HEK293 (cell line): ENCODE measurements around the gene SYT6.
A peak's percentile ranks its signal among the peaks of the same experiment; 100 is the strongest.
"Not testable (repeated sequence)": the region's sequence is repeated elsewhere in the genome, so short reads cannot be mapped to it uniquely, and the experiment has no call there.

Experiments used
- CTCF ChIA-PET: fragments of 350-600 bp; formaldehyde crosslinking; extraction: SDS; loops from one replicate; lab custom pipeline; 2021; ENCODE audit warnings: antibody characterized with exemption; lab: Yijun Ruan, JAX
- POLR2A ChIA-PET: fragments of 300-600 bp; formaldehyde crosslinking; extraction: SDS; loops from one replicate; lab custom pipeline; 2020; ENCODE audit warnings: antibody characterized with exemption, inconsistent platforms; lab: Yijun Ruan, JAX
- H3K27ac ChIP-seq: fragments of 200-500 bp; sonication (Bioruptor generic); 2 replicates; pipeline ENCODE4 v1.5.1; 2014; ENCODE audit warnings: low read depth, low read length, control low read depth, inconsistent platforms; ENCODE audit errors: extremely low read depth
- H3K36me3 ChIP-seq, 2 experiments: fragments of 200-500 bp in 1 of 2; sonication (Bioruptor generic) in 1 of 2; 1 replicate in 1 of 2; 2 replicates in 1 of 2; pipeline ENCODE4 v1.5.1; 2014 to 2017; ENCODE audit warnings: inconsistent platforms in 2 of 2, low read length in 2 of 2; ENCODE audit not compliant: control insufficient read depth in 2 of 2, insufficient read depth in 1 of 2
- H3K4me1 ChIP-seq: fragments of 200-500 bp; sonication (Bioruptor generic); 2 replicates; pipeline ENCODE4 v1.5.1; 2014; ENCODE audit warnings: mild to moderate bottlenecking, low read length, inconsistent platforms; ENCODE audit not compliant: control insufficient read depth, insufficient read depth
- H3K4me3 ChIP-seq: 2 replicates; pipeline ENCODE4 v1.5.1; 2011; ENCODE audit warnings: low read depth, mild to moderate bottlenecking, control low read depth, low read length, moderate library complexity
- H3K9me3 ChIP-seq: fragments of 200-500 bp; sonication (Bioruptor generic); 2 replicates; pipeline ENCODE4 v1.5.1; 2014; ENCODE audit warnings: low read depth, low read length, inconsistent platforms; ENCODE audit not compliant: control insufficient read depth, insufficient read depth
- BCL11B ChIP-seq: fragments of 450-650 bp; formaldehyde crosslinking; IDR thresholded peaks from 2 replicates; pipeline ENCODE4 v1.5.1; 2016; ENCODE audit warnings: low read depth, missing biosample characterization, missing genetic modification characterization
- KLF1 ChIP-seq: fragments of 450-650 bp; formaldehyde crosslinking; IDR thresholded peaks from 2 replicates; pipeline ENCODE4 v1.5.1; 2016; ENCODE audit warnings: missing biosample characterization, missing genetic modification characterization
- OSR2 ChIP-seq: fragments of 450-650 bp; formaldehyde crosslinking; IDR thresholded peaks from 2 replicates; pipeline ENCODE4 v1.5.1; 2016; ENCODE audit warnings: missing biosample characterization, missing genetic modification characterization
- RBAK ChIP-seq: fragments of 450-650 bp; formaldehyde crosslinking; IDR thresholded peaks from 2 replicates; pipeline ENCODE4 v1.5.1; 2016; ENCODE audit warnings: missing biosample characterization, missing genetic modification characterization
- SCRT2 ChIP-seq: fragments of 450-650 bp; formaldehyde crosslinking; IDR thresholded peaks from 2 replicates; pipeline ENCODE4 v1.5.1; 2016; ENCODE audit warnings: missing biosample characterization, missing genetic modification characterization
- SETDB1 ChIP-seq: IDR thresholded peaks from one replicate; pipeline ENCODE4 v1.6.1; 2017; ENCODE audit warnings: mild to moderate bottlenecking, low read length, moderate library complexity, mixed read lengths; ENCODE audit not compliant: insufficient read length
- SP2 ChIP-seq: fragments of 450-650 bp; formaldehyde crosslinking; IDR thresholded peaks from 2 replicates; pipeline ENCODE4 v1.5.1; 2016; ENCODE audit warnings: missing biosample characterization, missing genetic modification characterization
- SP7 ChIP-seq: fragments of 450-650 bp; formaldehyde crosslinking; IDR thresholded peaks from 2 replicates; pipeline ENCODE4 v1.5.1; 2016; ENCODE audit warnings: missing biosample characterization, missing genetic modification characterization
- ZNF138 ChIP-seq: fragments of 450-650 bp; formaldehyde crosslinking; IDR thresholded peaks from 2 replicates; pipeline ENCODE4 v1.5.1; 2016; ENCODE audit warnings: missing biosample characterization, missing genetic modification characterization, borderline replicate concordance
- ZNF157 ChIP-seq: fragments of 450-650 bp; formaldehyde crosslinking; IDR thresholded peaks from 2 replicates; pipeline ENCODE4 v1.5.1; 2016; ENCODE audit warnings: missing biosample characterization, missing genetic modification characterization
- ZNF404 ChIP-seq: fragments of 450-650 bp; formaldehyde crosslinking; IDR thresholded peaks from 2 replicates; pipeline ENCODE4 v1.5.1; 2017; ENCODE audit warnings: missing biosample characterization, missing genetic modification characterization
- ZNF610 ChIP-seq: fragments of 450-650 bp; formaldehyde crosslinking; IDR thresholded peaks from 2 replicates; pipeline ENCODE4 v1.5.1; 2016; ENCODE audit warnings: missing biosample characterization, missing genetic modification characterization, borderline replicate concordance
- ZNF707 ChIP-seq: fragments of 450-650 bp; formaldehyde crosslinking; IDR thresholded peaks from 2 replicates; pipeline ENCODE4 v1.5.1; 2016; ENCODE audit warnings: missing biosample characterization, missing genetic modification characterization
- TF ChIP-seq, protein P1 (sequence below): fragments of 450-650 bp; formaldehyde crosslinking; IDR thresholded peaks from 2 replicates; pipeline ENCODE4 v1.5.1; 2016; ENCODE audit warnings: missing biosample characterization, missing genetic modification characterization

SYT6 gene

DNA sequence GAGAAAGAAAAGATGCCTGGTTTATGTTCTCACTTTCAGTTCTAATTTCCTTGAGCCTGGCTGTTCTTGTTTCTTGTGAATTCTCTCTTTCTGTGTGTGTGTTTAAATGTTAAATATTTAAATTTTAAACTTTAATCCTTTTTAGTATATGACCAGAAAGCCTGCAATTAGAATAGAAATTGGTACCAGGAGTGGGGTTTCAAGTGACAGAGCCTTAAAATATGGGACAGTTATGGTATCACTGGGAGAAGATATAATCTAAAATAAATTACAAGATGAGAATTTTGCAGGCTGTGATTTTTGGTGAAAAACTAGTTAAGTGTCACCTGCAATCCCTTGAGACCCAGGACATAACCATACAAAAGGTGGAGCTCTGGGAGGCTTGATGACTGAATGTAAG is 81.4 kb downstream of the SYT6 start:
- ChIA-PET POLR2A (no interaction called here), CTCF (no interaction called here)
- Histone ChIP-seq H3K4me3 (no peak overlapping the region), H3K27ac (no peak overlapping the region), H3K36me3 (no peaks in the 10 kb centered on the region), H3K9me3 (0 out of 2 replicates have a peak, but pooled peaks cover 3% of the 10 kb centered on the region), H3K4me1 (peaks cover 13% of the 10 kb centered on the region)
- TF ChIP-seq KLF1 (tag by site-specific recombination) (no peak), ZNF610 (tag by site-specific recombination) (no peak), ZNF707 (tag by site-specific recombination) (peak; percentile 92), SETDB1 (peak; percentile 80)

DNA sequence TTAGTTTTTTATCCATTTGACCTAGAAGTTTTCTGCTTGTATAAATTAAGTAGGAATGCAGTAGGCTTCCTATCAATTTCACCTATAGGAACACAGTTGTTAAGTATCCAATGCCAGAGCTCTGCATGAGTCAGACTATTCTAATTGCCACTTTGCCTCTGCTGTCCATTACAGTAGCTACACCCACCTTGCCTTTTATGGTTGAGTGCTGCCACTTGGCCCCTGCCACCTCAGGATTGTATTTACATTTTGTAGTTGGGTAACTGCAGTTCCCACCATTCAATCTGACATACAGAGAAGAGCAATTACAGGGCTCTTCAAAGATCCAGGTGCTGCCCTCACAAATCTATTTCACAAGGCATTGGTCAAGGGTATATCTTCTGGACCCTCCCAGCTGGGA is 83.9 kb downstream of the SYT6 start:
- H3K4me1 ChIP-seq, H3K4me3 ChIP-seq, H3K36me3 ChIP-seq, POLR2A ChIA-PET, H3K27ac ChIP-seq: not testable (repeated sequence)
- TF ChIP-seq OSR2 (tag by site-specific recombination) (peak; percentile 75), SP7 (tag by site-specific recombination) (peak; percentile 44; the same call in 1 of the 2 replicates)
- TF ChIP-seq, all 188 proteins: peak for 2; not testable (repeated sequence) for 186
- CTCF ChIA-PET, H3K9me3 ChIP-seq: not testable (repeated sequence)

DNA sequence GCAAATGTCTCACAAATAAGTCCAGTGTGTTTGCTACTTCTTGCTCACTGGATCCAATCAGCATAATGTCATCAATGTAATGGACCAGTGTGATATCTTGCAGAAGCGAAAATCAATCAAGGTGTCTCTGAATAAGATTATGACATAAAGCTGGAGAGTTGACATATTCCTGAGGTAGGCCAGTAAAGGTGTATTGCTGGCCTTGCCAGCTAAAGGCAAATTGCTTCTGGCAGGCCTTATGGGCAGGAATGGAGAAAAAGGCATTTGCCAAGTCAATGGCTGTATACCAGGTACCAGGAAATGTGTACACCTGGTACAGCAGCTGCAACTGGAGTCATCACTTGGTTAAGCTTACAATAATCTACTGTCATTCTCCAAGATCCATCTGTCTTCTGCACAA is 85.0 kb downstream of the SYT6 start:
- POLR2A ChIA-PET, H3K36me3 ChIP-seq, H3K4me3 ChIP-seq, H3K9me3 ChIP-seq, H3K27ac ChIP-seq, H3K4me1 ChIP-seq: not testable (repeated sequence)
- CTCF ChIA-PET: interaction anchor here (0.6 kb wide), 2 partner anchors 489 to 1701 kb away, joined by 3 read pairs; no protein-coding TSS in a partner anchor
- peak; percentile 96 for TF ChIP-seq ZNF157 (tag by site-specific recombination)

DNA sequence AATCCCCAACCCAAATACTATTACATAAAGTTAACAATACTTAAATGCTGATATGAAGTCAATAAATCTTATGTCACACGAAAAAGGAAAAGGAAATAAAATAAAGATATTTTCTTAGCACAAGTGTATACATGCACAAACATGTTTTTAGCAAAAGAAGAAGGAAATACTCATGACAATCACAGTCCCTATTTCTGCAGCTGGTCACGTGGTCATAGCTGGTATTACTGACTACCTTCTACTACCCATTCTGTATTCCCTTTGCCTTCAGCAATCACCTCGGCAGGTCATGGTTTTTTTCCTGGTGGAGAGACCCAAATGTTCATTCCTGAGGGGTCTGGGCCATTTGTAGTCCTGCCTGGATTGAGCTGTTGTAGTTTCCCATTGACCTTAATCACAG is 88.0 kb downstream of the SYT6 start:
- H3K27ac ChIP-seq, H3K4me3 ChIP-seq, H3K4me1 ChIP-seq, POLR2A ChIA-PET, H3K36me3 ChIP-seq, H3K9me3 ChIP-seq: not testable (repeated sequence)
- CTCF ChIA-PET: interaction anchor here (0.7 to 1.0 kb wide), 3 partner anchors 69 to 633 kb away, joined by 3 to 4 read pairs (median 3); no protein-coding TSS in a partner anchor

DNA sequence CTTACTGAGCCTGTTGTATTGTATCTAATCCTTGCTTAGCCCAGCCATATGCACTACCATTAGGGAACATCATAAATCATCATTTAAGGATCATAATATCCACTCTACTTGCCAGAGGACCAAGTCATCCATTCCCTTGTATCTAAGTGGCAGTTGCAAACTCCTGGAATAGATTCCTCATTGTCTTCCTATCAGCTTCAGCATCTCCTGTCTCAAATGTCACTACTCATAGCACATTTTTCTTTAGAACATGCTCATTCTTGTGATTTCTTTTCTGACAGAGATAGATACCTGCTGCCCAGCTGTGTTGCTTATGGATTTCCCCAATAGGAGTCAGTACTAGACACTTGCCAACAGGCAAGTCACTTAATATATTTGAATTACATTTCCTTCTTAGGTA is 90.1 kb downstream of the SYT6 start:
- Histone ChIP-seq H3K4me3 (no peak overlapping the region), H3K4me1 (no peaks in the 10 kb centered on the region), H3K27ac (no peak overlapping the region), H3K9me3 (no peaks in the 10 kb centered on the region), H3K36me3 (no peaks in the 10 kb centered on the region)
- ChIA-PET POLR2A (no interaction called here), CTCF (interaction anchor here (0.6 kb wide), 1 partner anchor 27 kb away, joined by 3 read pairs; no protein-coding TSS in a partner anchor)
- TF ChIP-seq RBAK (no peak), ZNF404 (no peak), ZNF138 (no peak), SETDB1 (no peak), BCL11B (tag by site-specific recombination) (no peak), ZNF157 (tag by site-specific recombination) (no peak)

DNA sequence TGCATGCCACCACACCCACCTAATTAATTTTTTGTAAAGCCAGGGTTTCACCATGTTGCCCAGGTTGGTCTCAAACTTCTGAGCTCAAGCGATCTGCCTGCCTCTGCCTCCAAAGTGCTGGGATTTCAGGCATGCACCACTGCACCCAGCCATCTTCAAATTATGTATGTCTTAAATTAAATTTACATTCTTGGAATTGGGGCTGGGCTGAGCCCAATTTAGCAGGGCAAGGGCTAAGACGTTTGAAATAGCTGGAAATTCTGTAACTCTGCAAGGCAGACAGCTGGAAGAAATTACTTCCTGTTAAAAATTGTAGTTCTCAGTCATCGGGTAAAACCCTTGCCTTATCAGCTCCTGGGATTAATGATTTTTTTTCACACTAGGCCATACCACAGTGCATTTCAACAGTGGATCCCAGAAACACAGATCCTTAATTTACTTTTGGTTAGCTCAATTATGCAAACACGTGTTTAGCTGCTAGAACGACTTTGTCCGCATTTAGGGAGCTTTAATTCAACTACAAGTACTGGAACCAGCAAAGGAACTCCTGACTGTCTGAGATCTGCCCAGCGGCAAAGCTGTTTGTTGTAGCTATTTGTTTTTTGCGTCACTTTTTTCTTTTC is 91.1 kb downstream of the SYT6 start:
- Histone ChIP-seq H3K4me3 (no peak overlapping the region), H3K4me1 (no peaks in the 10 kb centered on the region), H3K9me3 (no peaks in the 10 kb centered on the region), H3K36me3 (no peaks in the 10 kb centered on the region), H3K27ac (no peak overlapping the region)
- ChIA-PET POLR2A (no interaction called here), CTCF (interaction anchor here (0.5 kb wide), 1 partner anchor 207 kb away, joined by 3 read pairs; no protein-coding TSS in a partner anchor)
- TF ChIP-seq, protein P1, sequence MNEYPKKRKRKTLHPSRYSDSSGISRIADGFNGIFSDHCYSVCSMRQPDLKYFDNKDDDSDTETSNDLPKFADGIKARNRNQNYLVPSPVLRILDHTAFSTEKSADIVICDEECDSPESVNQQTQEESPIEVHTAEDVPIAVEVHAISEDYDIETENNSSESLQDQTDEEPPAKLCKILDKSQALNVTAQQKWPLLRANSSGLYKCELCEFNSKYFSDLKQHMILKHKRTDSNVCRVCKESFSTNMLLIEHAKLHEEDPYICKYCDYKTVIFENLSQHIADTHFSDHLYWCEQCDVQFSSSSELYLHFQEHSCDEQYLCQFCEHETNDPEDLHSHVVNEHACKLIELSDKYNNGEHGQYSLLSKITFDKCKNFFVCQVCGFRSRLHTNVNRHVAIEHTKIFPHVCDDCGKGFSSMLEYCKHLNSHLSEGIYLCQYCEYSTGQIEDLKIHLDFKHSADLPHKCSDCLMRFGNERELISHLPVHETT: no peak
- no peak for TF ChIP-seq SCRT2 (tag by site-specific recombination)
- no peak for TF ChIP-seq KLF1 (tag by site-specific recombination)
- no peak for TF ChIP-seq SP2
